ENCODE data around the gene TNFRSF13B.

GRCh38 chr17:16975277-16975651 is 3.3 kb upstream of the TNFRSF13B start:
- TF ChIP-seq CTCF (IDR thresholded peaks at IDR 0.05) (no peak), POLR2AphosphoS5 (IDR thresholded peaks at IDR 0.05) (no peak), POLR2A (IDR thresholded peaks at IDR 0.05; ENCODE audit: low read depth) (no peak), EP300 (IDR thresholded peaks at IDR 0.05) (no peak)

Measured in esophagus muscularis mucosa (tissue), 4 donors.